Keratinocyte (primary cell): ENCODE data around the gene ANG. TPM values are rescaled to one million over a fixed set of nuclear protein-coding genes. Genes with fewer than 3 reads are reported as not detected.
"Not testable (repeated sequence)": the region's sequence is repeated elsewhere in the genome, so short reads cannot be mapped to it uniquely, and the experiment has no call there.

Experiments used
- DNase-seq: peaks from one replicate; pipeline ENCODE4 v3.0.0-alpha.2; 2011; ENCODE audit warnings: low read depth, missing footprints, low spot score
- FAIRE-seq: peaks from 2 replicates; lab custom pipeline; 2011; peaks lifted over from hg19 to GRCh38; lab: Jason Lieb, UNC
- H2AFZ ChIP-seq: 2 replicates; pipeline ENCODE4 v1.6.0; 2012; ENCODE audit warnings: low read length, control low read depth, inconsistent platforms; ENCODE audit not compliant: control insufficient read depth
- H3K27ac ChIP-seq: 2 replicates; pipeline ENCODE4 v1.5.1; 2011; ENCODE audit warnings: low read length; ENCODE audit not compliant: control insufficient read depth, insufficient read depth
- H3K27me3 ChIP-seq: 3 replicates; pipeline ENCODE4 v1.6.0; 2011; ENCODE audit warnings: low read length; ENCODE audit not compliant: control insufficient read depth, insufficient read depth; ENCODE audit errors: extremely low read depth
- H3K36me3 ChIP-seq, 2 experiments: 2 replicates in 1 of 2; 3 replicates in 1 of 2; pipeline ENCODE4 v1.5.1; 2011; ENCODE audit warnings: low read length in 2 of 2, mild to moderate bottlenecking in 1 of 2; ENCODE audit not compliant: control insufficient read depth in 2 of 2, insufficient read depth in 2 of 2; ENCODE audit errors: extremely low read depth in 1 of 2
- H3K4me1 ChIP-seq: 3 replicates; pipeline ENCODE4 v1.5.1; 2011; ENCODE audit warnings: low read length; ENCODE audit not compliant: control insufficient read depth, insufficient read depth; ENCODE audit errors: extremely low read depth
- H3K4me2 ChIP-seq: 3 replicates; pipeline ENCODE4 v1.6.0; 2011; ENCODE audit warnings: low read depth, low read length; ENCODE audit not compliant: control insufficient read depth, insufficient read depth; ENCODE audit errors: extremely low read depth
- H3K4me3 ChIP-seq, 3 experiments: fragments of 200-600 bp in 1 of 3; sonication (generic) in 1 of 3; 2 replicates in 2 of 3; 3 replicates in 1 of 3; pipeline ENCODE4 v1.5.1; 2011 to 2016; ENCODE audit warnings: low read length in 3 of 3, mild to moderate bottlenecking in 3 of 3, control low read depth in 2 of 3, inconsistent platforms in 1 of 3, low read depth in 1 of 3, mixed read lengths in 1 of 3, mixed run types in 1 of 3, moderate library complexity in 1 of 3; ENCODE audit not compliant: control insufficient read depth in 2 of 3, insufficient read depth in 2 of 3; ENCODE audit errors: extremely low read depth in 1 of 3
- H3K79me2 ChIP-seq: 2 replicates; pipeline ENCODE4 v1.6.0; 2012; ENCODE audit warnings: low read length; ENCODE audit not compliant: control insufficient read depth, insufficient read depth
- H3K9ac ChIP-seq: 3 replicates; pipeline ENCODE4 v1.6.0; 2011; ENCODE audit warnings: low read length; ENCODE audit not compliant: control insufficient read depth, insufficient read depth; ENCODE audit errors: extremely low read depth
- H3K9me1 ChIP-seq: 3 replicates; pipeline ENCODE4 v1.6.0; 2011; ENCODE audit warnings: low read length; ENCODE audit not compliant: control insufficient read depth, insufficient read depth; ENCODE audit errors: extremely low read depth
- H3K9me3 ChIP-seq: 2 replicates; pipeline ENCODE4 v1.5.1; 2012; ENCODE audit warnings: low read depth, low read length; ENCODE audit not compliant: control insufficient read depth
- H4K20me1 ChIP-seq: 3 replicates; pipeline ENCODE4 v1.6.0; 2011; ENCODE audit warnings: low read length; ENCODE audit not compliant: control insufficient read depth, insufficient read depth; ENCODE audit errors: extremely low read depth
- EZH2 ChIP-seq: IDR thresholded peaks from one replicate; pipeline ENCODE4 v1.6.1; 2012; ENCODE audit warnings: inconsistent platforms, mild to moderate bottlenecking, low read length, moderate library complexity
- dilution Hi-C: fragments of 300-500 bp; cut with MboI; formaldehyde crosslinking; loops from one replicate; pipeline ENCODE4 v1.7.0; 2020; ENCODE audit warnings: low sequenced_read_pairs; ENCODE audit not compliant: extremely low pct_ligation_motif_present
- polyA plus RNA-seq, 5 experiments: library from polyadenylated mRNA; depleted of rRNA in 3 of 5; stranded (reverse) in 3 of 5; stranded (forward) in 1 of 5; unstranded in 1 of 5; fragments of >200 nt; gene quantifications; 1 replicate in 1 of 5; 2 replicates in 3 of 5; 3 replicates in 1 of 5; pipeline versions ENCODE4 v1.2.1 to v1.2.3, GENCODE V29; 2011 to 2012; ENCODE audit warnings: missing spikeins in 2 of 5, low read depth in 1 of 5, low replicate concordance in 1 of 5
- TF ChIP-seq, protein P1 (sequence below), 3 experiments: IDR thresholded peaks in 1 of 3; conservative IDR thresholded peaks in 1 of 3; optimal IDR thresholded peaks in 1 of 3; 2 replicates in 2 of 3; 3 replicates in 1 of 3; pipeline versions ENCODE3 to v1.5.1; 2011; ENCODE audit warnings: low read length in 3 of 3, mild to moderate bottlenecking in 3 of 3, moderate library complexity in 2 of 3, control low read depth in 1 of 3, inconsistent platforms in 1 of 3; ENCODE audit not compliant: insufficient read depth in 2 of 3; ENCODE audit errors: extremely low read depth in 1 of 3

ANG gene
- polyA plus RNA-seq, 1 donor (not counting 4 experiments of a cell fraction or from before 2014, with no cell fraction given), result 4.0 TPM

DNA sequence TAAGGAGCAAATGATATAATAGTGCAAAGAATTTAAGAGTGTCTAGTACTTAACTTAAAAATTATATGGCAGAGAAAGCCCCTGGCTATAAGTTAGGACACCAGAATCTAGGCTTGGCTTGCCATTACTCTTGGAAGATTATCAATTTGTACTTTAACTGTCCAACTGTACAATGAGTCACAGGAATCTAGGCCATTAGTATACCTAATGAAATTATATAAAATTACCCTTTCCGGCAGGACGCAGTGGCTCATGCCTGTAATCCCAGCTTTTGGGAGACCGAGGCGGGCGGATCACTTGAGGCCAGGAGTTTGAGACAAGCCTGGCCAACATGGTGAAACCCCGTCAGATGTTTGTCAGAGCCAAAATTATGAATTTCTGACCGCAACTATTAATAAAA, 46.4 kb upstream of the ANG start:
- Histone ChIP-seq H3K27me3 (peaks cover 11% of the 10 kb centered on the region), H2AFZ (no peak overlapping the region), H3K4me3 (no peak overlapping the region), H4K20me1 (no peaks in the 10 kb centered on the region), H3K9me3 (no peaks in the 10 kb centered on the region), H3K9me1 (no peaks in the 10 kb centered on the region), H3K9ac (no peak overlapping the region), H3K79me2 (no peaks in the 10 kb centered on the region), H3K4me1 (no peaks in the 10 kb centered on the region), H3K4me2 (no peak overlapping the region), H3K27ac (no peak overlapping the region), H3K36me3 (no peaks in the 10 kb centered on the region)
- no peak for DNase-seq
- FAIRE-seq, result no peak
- TF ChIP-seq, protein P1, sequence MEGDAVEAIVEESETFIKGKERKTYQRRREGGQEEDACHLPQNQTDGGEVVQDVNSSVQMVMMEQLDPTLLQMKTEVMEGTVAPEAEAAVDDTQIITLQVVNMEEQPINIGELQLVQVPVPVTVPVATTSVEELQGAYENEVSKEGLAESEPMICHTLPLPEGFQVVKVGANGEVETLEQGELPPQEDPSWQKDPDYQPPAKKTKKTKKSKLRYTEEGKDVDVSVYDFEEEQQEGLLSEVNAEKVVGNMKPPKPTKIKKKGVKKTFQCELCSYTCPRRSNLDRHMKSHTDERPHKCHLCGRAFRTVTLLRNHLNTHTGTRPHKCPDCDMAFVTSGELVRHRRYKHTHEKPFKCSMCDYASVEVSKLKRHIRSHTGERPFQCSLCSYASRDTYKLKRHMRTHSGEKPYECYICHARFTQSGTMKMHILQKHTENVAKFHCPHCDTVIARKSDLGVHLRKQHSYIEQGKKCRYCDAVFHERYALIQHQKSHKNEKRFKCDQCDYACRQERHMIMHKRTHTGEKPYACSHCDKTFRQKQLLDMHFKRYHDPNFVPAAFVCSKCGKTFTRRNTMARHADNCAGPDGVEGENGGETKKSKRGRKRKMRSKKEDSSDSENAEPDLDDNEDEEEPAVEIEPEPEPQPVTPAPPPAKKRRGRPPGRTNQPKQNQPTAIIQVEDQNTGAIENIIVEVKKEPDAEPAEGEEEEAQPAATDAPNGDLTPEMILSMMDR (optimal IDR thresholded peaks at IDR 0.05 in 1 of 3, IDR thresholded peaks at IDR 0.05 in 1 of 3, conservative IDR thresholded peaks at IDR 0.05 in 1 of 3; ENCODE audit: extremely low read depth in 1 of 3, insufficient read depth in 2 of 3, low read length in 3 of 3), result no peak
- TF ChIP-seq EZH2, result no peak
- dilution Hi-C loops, result no loop called here

DNA sequence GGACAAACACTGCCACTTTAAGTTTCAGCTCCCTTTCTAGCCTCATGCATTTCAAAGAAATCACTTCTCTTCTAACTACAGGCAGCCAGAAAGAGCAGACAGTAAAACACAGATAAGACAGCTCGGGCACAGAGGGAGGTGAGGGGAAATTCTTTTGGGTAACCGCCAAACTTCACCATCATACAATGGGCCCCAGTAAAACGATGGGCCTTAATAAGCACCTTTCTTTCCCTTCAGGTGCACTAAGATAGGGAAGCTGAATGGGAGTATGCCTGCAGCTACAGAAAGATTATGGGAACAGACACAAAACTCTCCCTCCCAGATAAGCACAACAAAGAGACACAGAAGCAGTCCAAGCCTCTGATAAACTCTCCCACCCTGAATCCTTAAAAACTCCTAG, 45.8 kb upstream of the ANG start:
- H3K4me2 ChIP-seq, H4K20me1 ChIP-seq, H3K36me3 ChIP-seq, H3K4me3 ChIP-seq, dilution Hi-C loops, H3K79me2 ChIP-seq, DNase-seq, H3K9me3 ChIP-seq, H3K27ac ChIP-seq, H3K9me1 ChIP-seq, H2AFZ ChIP-seq, H3K9ac ChIP-seq, H3K4me1 ChIP-seq, FAIRE-seq: not testable (repeated sequence)
- H3K27me3 ChIP-seq, result peaks cover 11% of the 10 kb centered on the region

DNA sequence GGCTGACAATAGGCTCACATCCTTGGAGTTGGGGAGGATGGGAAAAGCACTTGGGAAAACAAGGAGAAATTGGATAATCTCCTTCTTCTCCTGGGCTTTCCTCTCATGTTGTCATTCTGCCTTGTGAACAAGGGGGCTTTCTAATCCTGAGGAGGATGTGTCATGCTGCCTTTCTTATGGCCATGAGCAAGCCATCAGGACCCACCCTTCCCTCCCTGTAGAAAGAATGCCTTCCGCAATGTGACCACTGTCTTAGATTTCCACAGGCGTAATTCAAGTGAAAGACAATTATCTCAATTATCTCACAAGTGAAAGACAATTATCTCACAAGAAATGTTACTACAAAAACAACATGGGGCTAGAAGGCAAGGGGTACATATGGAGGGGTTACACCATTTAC, 44.0 kb upstream of the ANG start:
- no peak overlapping the region for H3K9ac ChIP-seq
- no peaks in the 10 kb centered on the region for H3K36me3 ChIP-seq
- no peaks in the 10 kb centered on the region for H3K4me1 ChIP-seq
- no peak overlapping the region for H3K4me3 ChIP-seq
- H3K9me3 ChIP-seq, result no peaks in the 10 kb centered on the region
- H3K9me1 ChIP-seq, result no peaks in the 10 kb centered on the region
- H3K4me2 ChIP-seq, result no peak overlapping the region
- no peak for TF ChIP-seq EZH2
- TF ChIP-seq, protein P1 (optimal IDR thresholded peaks at IDR 0.05 in 1 of 3, IDR thresholded peaks at IDR 0.05 in 1 of 3, conservative IDR thresholded peaks at IDR 0.05 in 1 of 3; ENCODE audit: extremely low read depth in 1 of 3, insufficient read depth in 2 of 3, low read length in 3 of 3), result no peak
- dilution Hi-C loops, result no loop called here
- H4K20me1 ChIP-seq, result no peaks in the 10 kb centered on the region
- DNase-seq (no peak), FAIRE-seq (no peak)
- no peak overlapping the region for H3K27ac ChIP-seq
- no peaks in the 10 kb centered on the region for H3K79me2 ChIP-seq
- peaks cover 11% of the 10 kb centered on the region for H3K27me3 ChIP-seq
- no peak overlapping the region for H2AFZ ChIP-seq
